ENCODE data around the gene KCNQ2.

GRCh38 chr20:63521602-63522001, 49.1 kb upstream of the KCNQ2 start:
- TF ChIP-seq POLR2AphosphoS5 (IDR thresholded peaks at IDR 0.05; ENCODE audit: low read depth) (no peak), CTCF (IDR thresholded peaks at IDR 0.05; ENCODE audit: insufficient read depth, low read length) (no peak), GABPA (IDR thresholded peaks at IDR 0.05; ENCODE audit: low read depth) (no peak), SPI1 (IDR thresholded peaks at IDR 0.05; ENCODE audit: borderline replicate concordance, low read depth) (no peak)

All from HL-60 (cell line).